Measurements from ENCODE around the gene RNASEH2A. TPM values are rescaled to one million over a fixed set of nuclear protein-coding genes. Genes with fewer than 3 reads are reported as not detected.
A peak's percentile ranks its signal among the peaks of the same experiment; 100 is the strongest.

Gene RNASEH2A
- total and polyA plus RNA-seq, 2 of the 13 experiments (the other 11 are each of a cell fraction or from before 2014, with no cell fraction given) = 25.1 to 35.8 TPM

GRCh38 chr19:12792051-12792852 lies 14.1 kb upstream of the RNASEH2A start (continued):
- TF ChIP-seq DNMT3B (CRISPR knock-in tag; conservative IDR thresholded peaks at IDR 0.05) = no peak
- peak; percentile 78; the same call in 1 of the 2 replicates for TF ChIP-seq DNMT1 (CRISPR knock-in tag; IDR thresholded peaks at IDR 0.05)
- TF ChIP-seq THAP7 (CRISPR knock-in tag; IDR thresholded peaks at IDR 0.05) = no peak
- no peak for TF ChIP-seq ZNF335 (CRISPR knock-in tag; IDR thresholded peaks at IDR 0.05)
- TF ChIP-seq ZNF678 (CRISPR knock-in tag; IDR thresholded peaks at IDR 0.05) = no peak
- peak; percentile 27; the same call in 1 of the 2 replicates for TF ChIP-seq ZNF20 (CRISPR knock-in tag; IDR thresholded peaks at IDR 0.05)
- TF ChIP-seq RNF2 (conservative IDR thresholded peaks at IDR 0.05; ENCODE audit: low read depth) = 0 out of 2 replicates have a peak, but pooled peaks have one; percentile 38
- no peak; the same call in 1 of the 2 replicates for TF ChIP-seq NR2F2 (IDR thresholded peaks at IDR 0.05; ENCODE audit: borderline replicate concordance, low read depth)
- TF ChIP-seq LBX2 (CRISPR knock-in tag; IDR thresholded peaks at IDR 0.05; ENCODE audit: borderline replicate concordance) = no peak; the same call in 1 of the 2 replicates
- TF ChIP-seq ZNF839 (CRISPR knock-in tag; IDR thresholded peaks at IDR 0.05; ENCODE audit: borderline replicate concordance) = no peak
- no peak for TF ChIP-seq ATF3 (CRISPR knock-in tag; IDR thresholded peaks at IDR 0.05)
- 0 out of 2 replicates have a peak, but pooled peaks have one; percentile 14 for TF ChIP-seq FOXJ3 (CRISPR knock-in tag; IDR thresholded peaks at IDR 0.05; ENCODE audit: borderline replicate concordance)
- no peak for TF ChIP-seq ZNF562 (CRISPR knock-in tag; IDR thresholded peaks at IDR 0.05; ENCODE audit: borderline replicate concordance)
- no peak for TF ChIP-seq CBX1 (IDR thresholded peaks at IDR 0.05; ENCODE audit: low read depth)
- peak; percentile 45; the same call in 1 of the 2 replicates for TF ChIP-seq FOXC1 (CRISPR knock-in tag; IDR thresholded peaks at IDR 0.05; ENCODE audit: borderline replicate concordance)
- no peak for TF ChIP-seq FOXP1 (IDR thresholded peaks at IDR 0.05)
- TF ChIP-seq FOXP1 (CRISPR knock-in tag; IDR thresholded peaks at IDR 0.05) = no peak
- no peak for TF ChIP-seq CEBPB (IDR thresholded peaks at IDR 0.05; ENCODE audit: borderline replicate concordance, low read depth, low read length)
- TF ChIP-seq RORA (CRISPR knock-in tag; IDR thresholded peaks at IDR 0.05) = no peak
- TF ChIP-seq KDM3A (CRISPR knock-in tag; IDR thresholded peaks at IDR 0.05; ENCODE audit: low read depth) = peak; percentile 58; the same call in 1 of the 2 replicates
- TF ChIP-seq NKX3-1 (CRISPR knock-in tag; IDR thresholded peaks at IDR 0.05) = peak; percentile 61; the same call in 1 of the 2 replicates
- no peak for TF ChIP-seq ZNF329 (CRISPR knock-in tag; IDR thresholded peaks at IDR 0.05; ENCODE audit: low read depth)
- TF ChIP-seq ZNF703 (CRISPR knock-in tag; IDR thresholded peaks at IDR 0.05; ENCODE audit: borderline replicate concordance) = peak; percentile 86
- 0 out of 2 replicates have a peak, but pooled peaks have one; percentile 47 for TF ChIP-seq RELA (CRISPR knock-in tag; IDR thresholded peaks at IDR 0.05)
- TF ChIP-seq ZNF143 (CRISPR knock-in tag; IDR thresholded peaks at IDR 0.05) = no peak
- TF ChIP-seq EEA1 (CRISPR knock-in tag; IDR thresholded peaks at IDR 0.05; ENCODE audit: borderline replicate concordance) = peak; percentile 57
- peak; percentile 87; the same call in 1 of the 2 replicates for TF ChIP-seq IRF9 (CRISPR knock-in tag; IDR thresholded peaks at IDR 0.05; ENCODE audit: borderline replicate concordance)
- TF ChIP-seq HES4 (CRISPR knock-in tag; IDR thresholded peaks at IDR 0.05; ENCODE audit: borderline replicate concordance) = peak; percentile 59; the same call in 1 of the 2 replicates
- TF ChIP-seq ZNF549 (CRISPR knock-in tag; IDR thresholded peaks at IDR 0.05) = no peak
